Osteoblast (primary cell): ENCODE data around the gene NFATC1. TPM values are rescaled to one million over a fixed set of nuclear protein-coding genes. Genes with fewer than 3 reads are reported as not detected.
A peak's percentile ranks its signal among the peaks of the same experiment; 100 is the strongest.

Experiments
- DNase-seq: peaks from one replicate; pipeline ENCODE4 v3.0.0; 2011; ENCODE audit warnings: low spot score, mixed read lengths; ENCODE audit not compliant: insufficient read length; ENCODE audit errors: missing footprints
- H2AFZ ChIP-seq: 2 replicates; pipeline ENCODE4 v1.6.0; 2011; ENCODE audit warnings: mild to moderate bottlenecking, low read length
- H3K27ac ChIP-seq: 2 replicates; pipeline ENCODE4 v1.5.1; 2011; ENCODE audit warnings: mild to moderate bottlenecking, low read depth, low read length, moderate library complexity
- H3K27me3 ChIP-seq: 2 replicates; pipeline ENCODE4 v1.6.0; 2012; ENCODE audit warnings: mild to moderate bottlenecking, control low read depth, inconsistent platforms, low read length, moderate library complexity; ENCODE audit not compliant: insufficient read depth
- H3K36me3 ChIP-seq: 2 replicates; pipeline ENCODE4 v1.5.1; 2011; ENCODE audit warnings: mild to moderate bottlenecking, low read length, control low read depth, moderate library complexity; ENCODE audit not compliant: insufficient read depth
- H3K4me1 ChIP-seq: 2 replicates; pipeline ENCODE4 v1.5.1; 2011; ENCODE audit warnings: mild to moderate bottlenecking, low read length, control low read depth, moderate library complexity; ENCODE audit not compliant: insufficient read depth
- H3K4me2 ChIP-seq: 2 replicates; pipeline ENCODE4 v1.6.0; 2011; ENCODE audit warnings: mild to moderate bottlenecking, low read length; ENCODE audit not compliant: insufficient read depth
- H3K4me3 ChIP-seq: fragments of 200-600 bp; sonication (generic); 3 replicates; pipeline ENCODE4 v1.5.1; 2012; ENCODE audit warnings: mild to moderate bottlenecking, low read length, inconsistent platforms; ENCODE audit not compliant: insufficient read depth
- H3K79me2 ChIP-seq: 2 replicates; pipeline ENCODE4 v1.6.0; 2012; ENCODE audit warnings: mild to moderate bottlenecking, low read length, control low read depth, inconsistent platforms; ENCODE audit not compliant: insufficient read depth
- H3K9me3 ChIP-seq: 2 replicates; pipeline ENCODE4 v1.5.1; 2011; ENCODE audit warnings: low read depth, low read length, control low read depth
- H4K20me1 ChIP-seq: 2 replicates; pipeline ENCODE4 v1.6.0; 2012; ENCODE audit warnings: mild to moderate bottlenecking, low read length, control low read depth; ENCODE audit not compliant: insufficient read depth
- CTCF ChIP-seq: IDR thresholded peaks from 2 replicates; pipeline ENCODE4 v1.5.1; 2011; ENCODE audit warnings: mild to moderate bottlenecking, low read depth, low read length, moderate library complexity; ENCODE audit errors: extremely low read depth
- total RNA-seq: library from RNA; depleted of rRNA; stranded (reverse); fragments of >200 nt; gene quantifications from 2 replicates; pipeline ENCODE4 v1.2.3, GENCODE V29; 2012

NFATC1 gene
- total RNA-seq, 1 donor: 6.2 TPM

- H3K4me1 ChIP-seq: no peaks in the 10 kb centered on the region
- H3K36me3 ChIP-seq: no peaks in the 10 kb centered on the region
- H3K79me2 ChIP-seq: no peaks in the 10 kb centered on the region
- no peak overlapping the region for H3K4me3 ChIP-seq
- no peak overlapping the region for H2AFZ ChIP-seq
- DNase-seq: no peak
- TF ChIP-seq CTCF: no peak
- no peaks in the 10 kb centered on the region for H4K20me1 ChIP-seq
- H3K27me3 ChIP-seq: no peaks in the 10 kb centered on the region
- no peaks in the 10 kb centered on the region for H3K9me3 ChIP-seq
- H3K4me2 ChIP-seq: no peak overlapping the region
- no peak overlapping the region for H3K27ac ChIP-seq
These were observed 15.2 kb downstream of the NFATC1 start for GRCh38 chr18:79410731-79411613.

GRCh38 chr18:79411614-79412526, 16.1 kb downstream of the NFATC1 start:
- no peaks in the 10 kb centered on the region for H3K36me3 ChIP-seq
- TF ChIP-seq CTCF: no peak
- peaks cover 3% of the 10 kb centered on the region for H4K20me1 ChIP-seq
- no peak overlapping the region for H3K4me2 ChIP-seq
- H3K27ac ChIP-seq: no peak overlapping the region
- no peaks in the 10 kb centered on the region for H3K4me1 ChIP-seq
- peak; percentile 79 for DNase-seq
- H3K27me3 ChIP-seq: no peaks in the 10 kb centered on the region
- no peaks in the 10 kb centered on the region for H3K9me3 ChIP-seq
- no peaks in the 10 kb centered on the region for H3K79me2 ChIP-seq
- H3K4me3 ChIP-seq: no peak overlapping the region
- H2AFZ ChIP-seq: no peak overlapping the region

- H3K4me1 ChIP-seq: no peaks in the 10 kb centered on the region
- H2AFZ ChIP-seq: no peak overlapping the region
- H3K9me3 ChIP-seq: no peaks in the 10 kb centered on the region
- no peaks in the 10 kb centered on the region for H3K27me3 ChIP-seq
- no peak overlapping the region for H3K27ac ChIP-seq
- no peak for DNase-seq
- no peak overlapping the region for H3K4me2 ChIP-seq
- no peaks in the 10 kb centered on the region for H3K79me2 ChIP-seq
- H4K20me1 ChIP-seq: peaks cover 3% of the 10 kb centered on the region
- H3K4me3 ChIP-seq: no peak overlapping the region
- TF ChIP-seq CTCF: no peak
- H3K36me3 ChIP-seq: no peaks in the 10 kb centered on the region
These were observed 17.3 kb downstream of the NFATC1 start for GRCh38 chr18:79413025-79413424.

- Histone ChIP-seq H3K79me2 (no peaks in the 10 kb centered on the region), H3K4me3 (no peak overlapping the region), H3K4me1 (no peaks in the 10 kb centered on the region), H3K4me2 (no peak overlapping the region), H3K9me3 (no peaks in the 10 kb centered on the region), H3K27ac (no peak overlapping the region), H4K20me1 (peaks cover 4% of the 10 kb centered on the region), H2AFZ (no peak overlapping the region), H3K36me3 (no peaks in the 10 kb centered on the region), H3K27me3 (no peaks in the 10 kb centered on the region)
- no peak for TF ChIP-seq CTCF
- no peak for DNase-seq
These were observed 17.7 kb downstream of the NFATC1 start for GRCh38 chr18:79413426-79413825.
